ENCODE results near the gene CPXM2. TPM values are rescaled to one million over a fixed set of nuclear protein-coding genes. Genes with fewer than 3 reads are reported as not detected.

CPXM2 gene
- total RNA-seq, 1 experiment from 2014 or later = not detected

GRCh38 chr10:123704812-123705211, 186.8 kb downstream of the CPXM2 start:
- in situ Hi-C loops (cut with HindIII; ENCODE audit: low pct_unique_long_range_greater_than_20kb, low sequenced_read_pairs) = no loop called here
- peaks cover 25% of the 10 kb centered on the region for H3K27me3 ChIP-seq (ENCODE audit: control insufficient read depth, insufficient read depth, low read length)
- intact Hi-C loops (cut with micrococcal nuclease; ENCODE audit: unreplicated experiment) = no loop called here
- no TSS peak for BruUV-seq (replicated peaks)
- TF ChIP-seq SIN3A (IDR thresholded peaks at IDR 0.05; ENCODE audit: borderline replicate concordance, insufficient read depth, low read depth, low read length) = no peak
- no peak for TF ChIP-seq CTCF (IDR thresholded peaks at IDR 0.05)
- TF ChIP-seq POLR2AphosphoS5 (IDR thresholded peaks at IDR 0.05; ENCODE audit: low read depth, low read length) = no peak
- no peak for TF ChIP-seq TCF7L2 (IDR thresholded peaks at IDR 0.05; ENCODE audit: low read depth, low read length)
- no peak for TF ChIP-seq REST (IDR thresholded peaks at IDR 0.05; ENCODE audit: insufficient read depth in 1 of 2, low read depth in 2 of 2, low read length in 1 of 2)
- H3K4me1 ChIP-seq (ENCODE audit: control insufficient read depth, insufficient read depth, low read length) = no peaks in the 10 kb centered on the region
- H3K9me3 ChIP-seq (ENCODE audit: control insufficient read depth, insufficient read depth, low read depth, low read length) = no peaks in the 10 kb centered on the region
- DNase-seq (ENCODE audit: low read depth, low spot score) = no peak
- ChIA-PET CTCF (interaction anchor here (1.1 kb wide), 1 partner anchor 11 kb away, joined by 3 read pairs; no protein-coding TSS in a partner anchor), POLR2A (no interaction called here)
- ATAC-seq = no peak
- H3K36me3 ChIP-seq (ENCODE audit: control insufficient read depth, insufficient read depth, low read length) = no peaks in the 10 kb centered on the region
- no peak overlapping the region for H3K4me3 ChIP-seq (ENCODE audit: low read depth in 2 of 2, low read length in 2 of 2)
- H3K27ac ChIP-seq (ENCODE audit: low read length) = no peak overlapping the region

GRCh38 chr10:123704076-123704475, 187.5 kb downstream of the CPXM2 start:
- Histone ChIP-seq H3K9me3 (ENCODE audit: control insufficient read depth, insufficient read depth, low read depth, low read length) (no peaks in the 10 kb centered on the region), H3K27me3 (ENCODE audit: control insufficient read depth, insufficient read depth, low read length) (peaks cover 22% of the 10 kb centered on the region), H3K36me3 (ENCODE audit: control insufficient read depth, insufficient read depth, low read length) (no peaks in the 10 kb centered on the region), H3K4me3 (ENCODE audit: low read depth in 2 of 2, low read length in 2 of 2) (no peak overlapping the region), H3K27ac (ENCODE audit: low read length) (no peak overlapping the region), H3K4me1 (ENCODE audit: control insufficient read depth, insufficient read depth, low read length) (no peaks in the 10 kb centered on the region)
- TF ChIP-seq TCF7L2 (IDR thresholded peaks at IDR 0.05; ENCODE audit: low read depth, low read length) = no peak
- TF ChIP-seq SIN3A (IDR thresholded peaks at IDR 0.05; ENCODE audit: borderline replicate concordance, insufficient read depth, low read depth, low read length) = no peak
- TF ChIP-seq REST (IDR thresholded peaks at IDR 0.05; ENCODE audit: insufficient read depth in 1 of 2, low read depth in 2 of 2, low read length in 1 of 2) = no peak
- TF ChIP-seq CTCF (IDR thresholded peaks at IDR 0.05) = no peak
- no peak for TF ChIP-seq POLR2AphosphoS5 (IDR thresholded peaks at IDR 0.05; ENCODE audit: low read depth, low read length)
- DNase-seq (ENCODE audit: low read depth, low spot score) (no peak), ATAC-seq (no peak)
- no TSS peak for BruUV-seq (replicated peaks)
- intact Hi-C loops (cut with micrococcal nuclease; ENCODE audit: unreplicated experiment) (no loop called here), in situ Hi-C loops (cut with HindIII; ENCODE audit: low pct_unique_long_range_greater_than_20kb, low sequenced_read_pairs) (no loop called here)
- ChIA-PET POLR2A (no interaction called here), CTCF (no interaction called here)

Data from Panc1 (cell line).